GM21825 (cell line): ENCODE results near the gene L1CAM.
A peak's percentile ranks its signal among the peaks of the same experiment; 100 is the strongest.

Source experiments
- ATAC-seq: cut with Tn5 transposase; IDR thresholded peaks from one replicate; pipeline ENCODE4 v1.9.1; 2021; ENCODE audit warnings: mild to moderate bottlenecking, moderate library complexity; ENCODE audit not compliant: unreplicated experiment

Gene L1CAM

DNA sequence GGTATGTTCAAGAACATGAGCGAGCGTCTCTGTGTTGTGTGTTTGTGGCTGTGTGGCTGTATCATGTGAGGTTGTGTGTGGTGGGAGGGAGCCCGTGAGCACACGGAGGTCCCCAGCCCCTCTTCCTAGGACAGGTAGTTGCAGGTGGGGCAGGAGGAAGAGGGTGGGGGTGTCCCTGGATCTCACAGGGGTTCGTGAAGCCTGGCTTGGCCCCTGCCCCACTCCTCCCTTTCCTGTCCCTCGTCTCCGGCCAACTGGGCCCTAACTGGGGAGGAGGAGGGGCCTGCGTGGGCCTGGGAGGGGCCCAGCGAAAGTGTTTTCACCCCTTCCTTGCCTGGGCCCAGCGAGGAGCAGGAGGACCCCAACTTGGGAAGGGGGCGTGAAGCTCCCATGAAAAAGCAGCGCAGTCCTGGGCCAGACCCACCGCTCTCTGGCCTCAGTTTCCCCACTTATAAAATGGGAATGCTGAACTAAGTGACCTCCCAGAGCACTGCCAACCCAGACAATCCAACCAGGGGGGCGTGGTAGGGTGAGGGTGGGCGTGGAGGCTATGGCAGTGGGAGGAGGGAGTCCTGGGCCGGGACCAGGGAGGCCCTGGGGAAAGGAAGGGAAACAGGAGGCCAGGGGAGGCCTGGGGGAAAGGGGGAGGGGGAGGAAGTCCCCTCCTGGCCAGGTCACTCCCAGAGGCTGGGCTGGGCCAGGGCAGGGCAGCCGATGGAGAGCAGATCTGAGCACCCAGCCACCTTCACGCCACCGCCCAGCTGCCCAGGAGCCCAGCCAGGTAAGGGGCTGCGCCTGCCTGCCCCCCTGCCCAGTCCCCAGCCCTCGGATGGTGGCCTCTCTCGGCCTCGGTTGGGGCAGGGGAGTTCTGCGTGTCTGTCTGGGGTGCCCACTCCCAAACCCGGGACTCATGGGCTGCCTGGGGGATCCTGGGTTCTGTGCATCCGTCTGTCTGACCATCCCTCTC, 18.3 kb upstream of the L1CAM start, which contains the start of gene AVPR2:
AVPR2 (plus strand) TSS at position 683 of the 967 bp plus-strand sequence. CDS start 473 bp downstream, outside the sequence.
- ATAC-seq, result no peak

GRCh38 chrX:153903238-153903980, 17.4 kb upstream of the L1CAM start:
- ATAC-seq, result no peak

DNA sequence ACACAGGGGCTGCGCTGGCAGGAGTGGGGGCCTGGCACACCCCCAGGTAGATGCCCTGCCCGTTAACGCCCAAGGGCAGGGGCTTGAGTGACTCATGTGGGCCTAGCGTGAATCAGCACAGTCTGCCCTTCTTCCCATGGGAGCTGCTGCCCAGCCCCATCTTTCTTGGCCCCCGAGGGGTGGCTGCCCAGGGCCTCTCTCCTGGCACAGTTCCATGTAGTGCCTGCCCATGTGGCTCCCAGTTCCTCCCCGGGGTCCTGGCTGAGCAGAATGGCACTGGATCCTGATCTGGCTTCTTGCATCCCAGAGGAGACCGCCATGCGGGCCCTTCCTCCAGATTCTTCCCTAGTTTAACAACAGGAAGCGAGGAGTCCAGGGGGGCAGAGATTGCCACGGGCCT, 16.4 kb upstream of the L1CAM start:
- no peak for ATAC-seq

GRCh38 chrX:153901753-153902140, 15.8 kb upstream of the L1CAM start:
- ATAC-seq, result no peak

DNA sequence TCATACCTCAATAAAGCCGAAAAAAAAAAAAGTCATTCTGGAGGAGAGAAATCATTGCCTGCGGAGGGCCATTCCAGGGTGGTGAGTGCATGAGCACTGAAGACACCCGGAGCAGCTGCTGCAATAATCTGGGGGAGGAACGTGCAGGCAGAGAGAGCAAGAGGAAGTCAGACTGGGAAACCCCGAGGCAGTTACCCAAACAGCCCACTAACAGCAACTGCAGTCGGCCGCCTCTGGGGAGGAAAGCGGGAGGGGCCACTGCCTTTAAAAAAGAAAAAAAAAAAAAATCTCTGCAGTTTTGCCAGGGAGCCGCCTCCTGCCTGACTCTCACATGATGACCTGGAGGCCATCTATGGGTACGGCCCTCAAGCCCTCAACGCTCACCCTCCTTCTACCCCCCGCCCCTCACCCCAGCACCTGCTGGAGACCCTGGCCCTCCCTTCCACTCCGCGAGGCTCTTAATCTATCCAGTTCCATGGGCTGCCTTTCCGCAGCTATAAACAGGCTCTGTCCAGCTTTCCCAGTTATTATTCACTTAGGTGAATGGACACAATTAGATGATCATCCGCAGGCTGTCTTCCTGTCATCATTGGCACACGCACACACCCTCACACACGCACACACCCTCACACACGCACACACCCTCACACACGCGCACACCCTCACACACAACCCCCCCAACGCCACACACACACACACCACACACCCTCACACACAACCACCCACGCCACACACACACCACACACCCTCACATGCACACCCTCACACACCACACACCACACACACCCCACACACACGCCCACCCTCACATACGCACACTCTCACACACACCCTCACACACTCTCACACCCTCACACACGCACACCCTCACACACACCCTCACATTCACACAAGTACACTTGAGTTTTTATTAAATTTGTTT, 15.1 kb upstream of the L1CAM start:
- ATAC-seq, result peak; percentile 85

GRCh38 chrX:153897899-153898298, 11.9 kb upstream of the L1CAM start:
- no peak for ATAC-seq

- no peak for ATAC-seq
Observed at GRCh38 chrX:153889123-153889522, 3.1 kb upstream of the L1CAM start.

DNA sequence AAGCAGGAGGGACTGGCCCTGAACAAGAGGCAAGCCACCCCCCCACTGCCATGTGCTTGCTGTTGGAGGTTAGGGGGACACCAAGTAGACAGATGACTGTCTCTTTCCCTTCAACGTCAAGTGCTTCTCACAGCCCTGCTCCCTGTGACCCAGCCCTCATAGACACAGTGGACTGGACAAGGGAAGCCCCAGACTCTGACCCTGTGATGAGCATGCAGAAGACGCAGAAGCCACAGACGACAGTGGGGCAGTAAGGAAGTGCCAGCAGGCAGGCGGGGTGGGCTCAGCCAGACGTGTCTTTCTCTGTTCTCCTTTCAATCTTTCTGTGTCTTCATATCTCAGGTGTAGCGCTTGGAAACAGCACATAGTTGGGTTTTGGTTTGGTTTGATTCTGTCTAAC, 2.4 kb upstream of the L1CAM start:
- ATAC-seq, result no peak

GRCh38 chrX:153887385-153887784, 1.4 kb upstream of the L1CAM start:
- ATAC-seq, result no peak

GRCh38 chrX:153886915-153887314, 942 bp upstream of the L1CAM start:
- no peak for ATAC-seq

GRCh38 chrX:153885208-153885787, 675 bp downstream of the L1CAM start:
- no peak for ATAC-seq

- no peak for ATAC-seq
Observed at GRCh38 chrX:153884590-153884989, 1.4 kb downstream of the L1CAM start.

DNA sequence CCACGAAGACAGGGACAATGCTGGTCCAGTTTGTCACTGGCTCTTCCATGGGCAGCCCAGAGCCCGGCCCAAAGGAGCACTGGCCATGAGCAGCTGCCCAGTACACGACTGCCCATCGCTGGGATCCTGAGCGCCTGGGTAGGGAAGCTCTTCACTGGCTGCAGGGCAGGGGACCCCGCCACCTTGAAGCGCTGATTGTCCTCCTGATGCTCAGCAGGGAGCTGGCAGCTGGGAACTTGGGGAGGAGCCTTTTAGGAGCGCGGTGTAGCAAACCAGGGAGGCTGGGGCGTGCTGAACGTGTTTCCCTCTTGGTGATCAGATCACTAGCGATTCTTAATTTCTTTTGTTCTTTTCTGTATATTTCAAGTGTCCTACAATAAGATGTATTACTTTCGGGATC, 1.8 kb downstream of the L1CAM start:
- ATAC-seq, result no peak

DNA sequence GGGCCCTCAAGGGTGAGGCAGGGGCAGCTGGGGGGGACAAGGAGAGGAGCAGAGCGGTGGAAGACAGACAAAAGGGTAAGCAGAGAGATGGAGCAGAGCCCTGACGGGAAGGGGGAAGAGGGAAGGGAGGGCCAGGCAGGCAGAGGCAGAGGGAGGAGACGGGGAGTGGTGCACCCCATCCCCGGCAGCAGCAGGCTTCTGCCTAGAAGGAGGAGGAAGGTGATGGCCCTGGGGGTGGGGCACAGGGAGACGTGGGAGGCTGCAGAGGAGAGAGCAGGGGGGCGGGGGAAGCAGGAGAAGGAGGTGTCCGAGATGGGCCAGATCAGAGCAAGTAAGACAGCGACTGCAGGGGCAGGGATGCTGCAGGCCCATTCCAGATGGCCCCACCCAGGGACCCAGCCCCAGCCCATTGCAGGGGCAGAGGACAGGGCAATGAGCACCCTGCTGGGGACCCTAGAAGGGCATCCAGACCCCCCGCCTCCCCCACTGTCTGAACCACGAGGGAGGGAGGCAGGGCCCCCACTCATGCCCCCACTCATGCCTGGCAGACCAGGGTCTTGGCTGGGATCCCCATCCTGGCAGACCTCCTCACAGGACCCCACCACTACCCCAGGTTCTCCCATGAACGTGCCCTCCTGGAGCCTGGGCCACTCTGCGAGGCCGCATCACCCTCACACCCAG, 2.7 kb downstream of the L1CAM start:
- no peak for ATAC-seq

DNA sequence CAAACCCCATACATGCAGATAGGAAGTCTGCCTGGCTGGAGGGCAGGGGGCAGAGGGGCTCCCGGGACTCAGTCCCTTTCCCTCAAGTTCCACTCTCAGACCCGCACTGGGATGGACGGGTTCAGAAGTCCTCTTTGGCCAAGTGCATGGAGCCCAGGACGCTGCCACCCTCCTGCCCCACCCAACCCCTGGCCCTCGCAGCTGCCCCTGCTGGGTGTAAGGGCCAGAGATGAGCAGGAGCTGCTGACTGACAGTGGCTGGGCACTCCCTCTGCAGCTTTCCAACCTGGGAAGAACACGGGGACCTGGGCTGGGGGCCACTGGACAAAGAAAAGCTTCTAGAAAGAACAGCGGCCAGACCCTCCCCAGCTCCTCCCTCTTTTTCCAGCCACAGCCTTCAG, 3.4 kb downstream of the L1CAM start:
- no peak for ATAC-seq

DNA sequence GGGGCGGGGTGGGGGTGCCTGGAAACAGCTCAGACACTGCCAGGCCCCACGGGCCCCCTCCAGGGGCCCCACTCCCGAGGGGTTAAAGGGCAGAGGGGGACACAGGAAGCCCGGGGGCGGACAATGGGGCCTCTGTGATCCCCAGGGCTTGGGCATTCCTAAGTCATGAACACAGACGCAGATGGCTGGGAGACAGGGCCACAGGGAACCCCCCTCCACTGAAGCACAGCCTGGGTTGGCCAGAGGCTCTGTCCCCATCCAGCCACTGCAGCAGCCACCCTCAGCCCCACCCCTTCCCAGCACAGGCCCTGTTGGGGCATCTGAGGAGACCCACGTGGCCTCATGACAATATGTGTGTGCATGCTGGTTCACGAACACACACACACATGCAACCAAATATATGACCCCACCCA, 3.9 kb downstream of the L1CAM start:
- ATAC-seq, result no peak

- ATAC-seq, result no peak
Observed at GRCh38 chrX:153881281-153881680, 4.7 kb downstream of the L1CAM start.

GRCh38 chrX:153880440-153880815, 5.5 kb downstream of the L1CAM start:
- no peak for ATAC-seq

GRCh38 chrX:153879741-153880439, 6.1 kb downstream of the L1CAM start:
- ATAC-seq, result no peak
